Left renal pelvis (tissue), 4 donors: ENCODE results near the gene ATP8B4. TPM values are rescaled to one million over a fixed set of nuclear protein-coding genes. Genes with fewer than 3 reads are reported as not detected.

Source experiments
- DNase-seq, 4 donors: peaks; one replicate each; pipeline ENCODE4 v3.0.0-alpha.2; 2013; ENCODE audit warnings: low read depth in 4 of 4, low spot score in 3 of 4
- polyA plus RNA-seq, 4 donors: library from polyadenylated mRNA; unstranded; fragments of 120-200 nt; gene quantifications; one replicate each; pipeline ENCODE4 v1.2.1, GENCODE V29; 2013; ENCODE audit not compliant: insufficient read length in 4 of 4

Gene ATP8B4
- polyA plus RNA-seq, 4 donors: 2.9 to 4.0 (median 3.3) TPM

- DNase-seq: no peak
Observed at GRCh38 chr15:50042775-50043174, 76.3 kb downstream of the ATP8B4 start.

GRCh38 chr15:50030456-50030855, 88.6 kb downstream of the ATP8B4 start:
- no peak for DNase-seq

- DNase-seq: no peak
Observed at GRCh38 chr15:50028326-50028725, 90.7 kb downstream of the ATP8B4 start.

DNA sequence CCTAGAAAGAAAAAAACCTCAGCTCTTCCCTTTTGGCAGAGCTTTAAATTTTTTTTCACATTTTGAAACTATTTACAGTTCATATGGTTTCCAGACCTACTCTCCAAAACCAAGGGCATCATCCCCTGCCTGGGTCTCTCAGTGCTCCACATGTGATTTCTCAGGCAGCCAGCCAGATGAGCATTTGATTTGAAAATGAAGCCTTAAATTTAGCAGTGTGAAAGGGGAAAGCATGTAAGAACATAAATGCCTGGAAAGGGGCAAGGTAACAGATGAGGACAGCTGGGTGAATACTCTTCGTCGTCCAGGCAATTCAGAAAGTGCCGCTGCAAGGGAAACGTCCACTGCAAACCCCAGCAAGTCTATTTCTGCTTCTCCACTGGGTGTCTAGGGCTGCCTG, 94.8 kb downstream of the ATP8B4 start:
- no peak for DNase-seq

- no peak for DNase-seq
Observed at GRCh38 chr15:50018491-50018890, 100.5 kb downstream of the ATP8B4 start.

- DNase-seq: no peak
Observed at GRCh38 chr15:50017522-50017921, 101.5 kb downstream of the ATP8B4 start.

GRCh38 chr15:50016951-50017350, 102.1 kb downstream of the ATP8B4 start:
- no peak for DNase-seq

GRCh38 chr15:50012790-50013189, 106.2 kb downstream of the ATP8B4 start:
- no peak for DNase-seq

DNA sequence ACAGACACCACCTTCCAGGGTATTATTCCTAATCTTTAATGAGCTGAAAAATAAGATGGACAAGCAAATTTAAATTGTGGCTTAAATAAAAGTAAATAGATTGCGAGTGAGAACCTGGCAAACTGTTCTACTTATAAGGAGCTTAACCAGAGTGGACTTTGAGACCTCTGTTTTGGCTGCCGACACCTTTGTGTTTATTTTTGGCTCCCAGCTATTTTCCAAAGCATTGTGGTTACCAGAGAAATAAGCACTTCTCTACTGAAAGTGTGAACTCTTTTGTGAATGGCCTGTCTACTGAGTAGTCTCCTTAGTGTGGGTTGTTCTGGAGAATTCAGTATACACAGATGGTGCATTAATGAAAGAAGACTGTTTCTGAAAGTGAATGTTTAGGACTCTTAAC, 109.4 kb downstream of the ATP8B4 start:
- DNase-seq: no peak

DNA sequence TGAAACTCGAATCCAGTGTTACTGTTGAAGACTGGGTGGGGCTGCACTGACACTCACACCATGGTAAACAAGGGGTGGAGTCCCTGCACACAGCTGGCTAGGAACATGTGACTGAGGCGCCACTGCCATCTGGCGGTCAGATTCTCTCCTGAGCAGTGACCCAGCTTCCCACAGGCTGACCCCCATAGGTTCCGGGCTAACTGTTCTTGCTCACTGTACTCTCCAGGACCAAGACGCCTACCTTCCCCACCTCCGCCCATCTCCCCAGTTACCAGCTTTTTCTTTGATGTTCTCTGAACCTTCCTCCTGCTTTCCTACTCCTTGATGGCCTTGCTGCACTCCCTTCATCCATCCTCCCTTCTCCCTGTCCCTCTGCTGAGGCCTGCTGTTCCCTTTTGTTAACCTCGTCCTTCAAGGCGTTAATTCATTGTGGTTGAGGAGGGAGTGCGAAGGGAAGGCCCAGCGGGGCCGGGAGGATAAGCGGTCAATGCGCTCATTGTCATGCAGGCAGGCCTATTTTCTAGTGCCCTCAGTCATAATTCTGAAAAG, 115.2 kb downstream of the ATP8B4 start:
- DNase-seq: peak; percentile 37 to 61 (median 56)

GRCh38 chr15:49991587-49991986, 127.4 kb downstream of the ATP8B4 start:
- DNase-seq: no peak

DNA sequence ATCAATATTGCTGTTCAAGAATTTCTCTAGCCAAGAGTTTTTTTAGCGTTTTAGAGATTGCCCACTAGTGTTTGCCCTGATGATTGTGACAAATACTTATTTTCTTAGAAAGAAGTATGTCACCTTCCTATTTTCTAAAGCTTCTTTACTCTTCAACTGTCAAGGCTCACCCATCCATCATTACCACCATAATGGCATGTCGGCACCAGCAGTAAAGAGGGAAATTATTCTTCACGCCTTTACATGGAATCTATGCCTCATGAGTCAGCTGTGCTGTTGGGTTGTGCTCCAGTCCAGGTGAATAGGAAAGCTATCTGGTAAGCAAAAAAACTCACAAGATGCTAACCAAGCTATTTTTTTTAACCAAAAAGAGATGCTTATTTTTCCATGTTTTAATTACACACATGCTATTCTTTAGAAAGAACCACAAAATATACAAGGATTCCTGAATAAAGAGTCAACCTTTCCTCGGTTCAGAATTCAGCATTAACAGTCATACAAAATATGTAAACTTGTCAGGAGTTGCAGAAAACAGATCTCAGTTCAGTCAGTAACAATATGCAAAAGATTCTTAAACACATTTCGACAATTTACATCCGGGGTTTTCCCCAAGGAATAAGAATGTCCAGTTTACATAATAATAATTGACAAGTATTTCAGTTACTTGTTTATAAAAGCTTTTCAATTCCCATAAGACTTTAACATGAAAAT, 128.0 kb downstream of the ATP8B4 start:
- no peak for DNase-seq

DNA sequence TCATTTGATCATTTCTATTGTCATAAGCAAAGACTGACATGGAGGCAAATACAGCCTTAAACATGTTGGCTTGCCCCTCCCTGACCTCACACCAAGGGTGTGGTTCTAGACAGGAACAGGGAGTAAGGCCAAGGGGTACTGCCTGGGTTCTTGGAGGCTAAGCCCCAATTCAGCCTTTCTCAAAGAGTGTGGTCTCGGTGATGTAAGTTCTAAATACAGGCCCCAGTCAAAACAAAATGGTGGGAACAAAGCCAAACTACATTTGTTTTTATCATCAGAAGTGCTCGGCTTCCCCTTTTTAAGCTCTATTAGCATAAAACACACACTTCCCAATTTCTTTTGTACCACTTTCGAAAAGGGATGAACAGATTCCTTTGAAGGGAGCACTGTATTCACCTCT, 129.5 kb downstream of the ATP8B4 start:
- DNase-seq: no peak

DNA sequence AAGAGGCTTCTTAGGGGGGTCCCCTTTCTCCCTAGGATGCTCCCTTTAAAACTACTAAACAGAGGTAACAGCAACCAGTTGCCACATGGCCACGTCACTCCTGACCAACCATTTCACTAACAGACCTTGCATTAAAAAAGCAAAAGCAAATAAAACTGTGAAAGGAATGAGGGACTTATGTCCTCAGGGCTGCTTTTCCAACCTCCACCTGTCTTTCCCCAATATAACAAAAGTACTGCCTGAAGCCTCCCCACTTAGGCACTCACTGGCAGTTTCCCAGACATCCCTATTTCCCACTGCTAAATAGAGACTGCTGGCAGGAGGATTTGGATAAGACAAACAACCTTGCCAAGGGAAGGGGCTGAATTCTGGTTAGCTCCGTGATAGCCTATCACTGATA, 130.3 kb downstream of the ATP8B4 start:
- DNase-seq: no peak

DNA sequence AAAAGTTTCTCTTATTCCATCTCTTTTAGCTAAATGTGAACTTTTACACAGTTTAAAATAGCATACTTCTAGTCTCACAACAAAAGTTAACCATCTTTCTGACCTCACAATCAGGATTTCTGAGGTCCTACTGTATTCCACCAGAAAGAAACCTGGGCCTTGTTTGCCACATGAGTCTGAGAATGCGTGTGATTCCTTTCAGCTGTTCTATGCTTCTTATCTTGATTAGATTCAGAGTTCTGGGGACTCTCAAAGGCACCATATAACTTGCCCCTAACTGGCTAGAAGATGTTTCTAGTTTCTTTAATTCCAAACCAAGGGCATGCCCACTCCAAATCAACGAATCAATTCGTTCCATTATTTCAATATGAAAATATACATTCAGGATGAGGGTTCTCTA, 131.1 kb downstream of the ATP8B4 start:
- no peak for DNase-seq

DNA sequence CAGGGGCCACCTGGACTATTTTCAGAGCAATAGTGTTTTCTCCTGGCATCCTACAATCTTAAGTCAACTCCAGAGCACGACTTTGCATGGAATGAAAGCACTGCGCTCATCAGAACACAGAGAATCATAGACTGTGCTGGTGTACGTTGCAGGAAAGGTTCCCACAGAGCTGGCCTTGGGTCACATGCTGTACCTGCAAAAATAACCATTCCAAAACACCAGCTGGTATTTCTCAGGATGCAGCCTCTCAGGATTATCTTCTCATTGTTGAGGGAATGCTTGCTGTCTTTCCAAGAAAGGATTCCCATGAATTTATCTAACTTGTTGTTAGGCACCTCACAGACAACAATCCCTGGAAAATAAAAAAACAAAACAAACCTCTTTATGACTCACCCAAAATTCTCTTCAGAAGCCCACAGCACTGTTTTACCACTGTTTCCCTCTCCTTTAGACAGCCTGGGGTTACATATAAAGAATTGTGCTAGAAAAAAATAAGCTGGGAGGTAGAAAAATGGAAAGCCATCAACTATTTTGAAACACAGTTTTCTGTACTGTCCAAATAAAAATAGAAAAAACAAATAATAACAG, 131.7 kb downstream of the ATP8B4 start:
- no peak for DNase-seq

DNA sequence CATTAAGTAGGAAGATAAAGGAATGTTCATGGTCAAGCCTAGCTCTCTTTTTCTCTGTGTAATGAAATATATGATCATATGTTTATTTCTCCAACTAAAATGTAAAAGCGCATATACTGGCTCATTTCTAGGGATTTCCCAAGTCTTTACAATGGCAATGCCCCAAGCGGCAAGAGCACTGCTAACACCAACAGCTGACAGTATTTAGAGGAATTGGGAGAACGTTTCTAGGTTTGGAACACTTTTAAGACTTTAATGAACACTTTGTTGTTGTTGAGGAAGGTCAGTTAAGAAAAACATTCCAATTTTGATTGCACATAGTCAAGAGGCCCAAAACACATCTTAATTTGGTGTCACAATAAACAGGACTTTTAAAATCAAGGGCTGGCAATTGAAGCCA, 132.7 kb downstream of the ATP8B4 start:
- DNase-seq: no peak

DNA sequence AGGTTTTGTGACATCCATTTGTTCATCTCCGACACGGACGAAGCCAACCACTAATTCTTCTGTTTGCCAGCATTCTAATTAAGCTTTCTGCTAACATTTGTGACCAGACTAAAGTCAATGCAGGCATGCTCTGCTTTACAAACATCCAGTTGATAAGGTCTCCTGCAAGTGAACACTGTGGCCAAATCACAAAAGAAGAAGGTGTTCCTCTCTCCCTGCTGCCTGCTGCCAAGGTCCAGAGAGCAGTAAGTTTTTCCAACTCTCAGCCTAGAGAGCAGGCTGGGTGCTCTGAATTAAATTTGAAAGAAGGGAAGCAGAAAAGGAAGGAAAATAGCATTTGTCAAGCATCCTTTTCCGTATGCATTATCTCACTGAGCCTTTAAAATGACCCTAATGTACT, 133.6 kb downstream of the ATP8B4 start:
- DNase-seq: no peak

- no peak for DNase-seq
Observed at GRCh38 chr15:49984436-49984835, 134.6 kb downstream of the ATP8B4 start.

DNA sequence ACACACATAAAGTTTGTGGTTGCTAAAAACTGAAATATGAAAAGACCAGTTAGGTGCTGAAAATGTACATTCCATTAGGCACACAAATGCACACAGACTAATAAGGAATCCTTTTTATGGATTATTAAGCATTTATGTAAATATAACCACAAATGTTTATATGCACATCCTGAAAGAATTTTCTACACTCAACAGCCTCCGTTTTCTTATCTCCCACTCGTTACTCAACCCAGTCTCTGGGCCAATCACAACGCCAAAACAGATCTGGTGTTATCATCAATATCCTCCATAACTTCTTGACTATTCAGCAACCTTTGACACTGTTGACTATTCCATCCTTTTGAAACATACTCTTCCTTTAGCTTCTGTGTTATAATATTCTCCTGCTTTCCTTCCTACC, 136.4 kb downstream of the ATP8B4 start:
- DNase-seq: no peak

GRCh38 chr15:49979705-49980382, 139.2 kb downstream of the ATP8B4 start:
- no peak for DNase-seq

GRCh38 chr15:49978121-49978520, 140.9 kb downstream of the ATP8B4 start:
- DNase-seq: no peak
